Activated CD4-positive, alpha-beta memory T cell treated with anti-CD3 and anti-CD28 coated beads, Interleukin-2, amount 10 ng/mL, durations not matched to agents 7 days and 5 days (primary cell): Measurements from ENCODE around the gene CRIP2. TPM values are rescaled to one million over a fixed set of nuclear protein-coding genes. Genes with fewer than 3 reads are reported as not detected.
A peak's percentile ranks its signal among the peaks of the same experiment; 100 is the strongest.

Source experiments
- CTCF ChIA-PET: fragments of 350-600 bp; sonication (Branson Sonifier 250); formaldehyde crosslinking; loops from one replicate; lab custom pipeline; 2021; ENCODE audit warnings: antibody characterized with exemption, inconsistent platforms; lab: Charles Lee
- POLR2A ChIA-PET: fragments of 350-600 bp; sonication (Branson Sonifier 250); formaldehyde crosslinking; loops from one replicate; lab custom pipeline; 2021; ENCODE audit warnings: antibody characterized with exemption; lab: Charles Lee
- DNase-seq: peaks from one replicate; pipeline ENCODE4 v3.0.0-alpha.2; 2020
- H3K27ac Mint-ChIP-seq: one replicate; pipeline ENCODE4 v1.8.0; 2021; ENCODE audit warnings: mild to moderate bottlenecking, mixed read lengths
- H3K27me3 Mint-ChIP-seq: one replicate; pipeline ENCODE4 v1.8.0; 2021; ENCODE audit warnings: mixed read lengths
- H3K36me3 Mint-ChIP-seq: one replicate; pipeline ENCODE4 v1.8.0; 2021; ENCODE audit warnings: low read depth, mixed read lengths
- H3K4me1 Mint-ChIP-seq: one replicate; pipeline ENCODE4 v1.8.0; 2021; ENCODE audit warnings: mixed read lengths
- H3K4me3 Mint-ChIP-seq: one replicate; pipeline ENCODE4 v1.8.0; 2021; ENCODE audit warnings: mild to moderate bottlenecking, mixed read lengths
- H3K9me3 Mint-ChIP-seq: one replicate; pipeline ENCODE4 v1.8.0; 2021; ENCODE audit warnings: mixed read lengths
- total RNA-seq, 2 experiments: library from RNA; stranded (reverse); gene quantifications; one replicate each; pipeline ENCODE4 v1.2.3, GENCODE V29; 2021

CRIP2 gene
- total RNA-seq, 2 experiments from 2014 or later: 1.8 to 1.9 TPM

DNA sequence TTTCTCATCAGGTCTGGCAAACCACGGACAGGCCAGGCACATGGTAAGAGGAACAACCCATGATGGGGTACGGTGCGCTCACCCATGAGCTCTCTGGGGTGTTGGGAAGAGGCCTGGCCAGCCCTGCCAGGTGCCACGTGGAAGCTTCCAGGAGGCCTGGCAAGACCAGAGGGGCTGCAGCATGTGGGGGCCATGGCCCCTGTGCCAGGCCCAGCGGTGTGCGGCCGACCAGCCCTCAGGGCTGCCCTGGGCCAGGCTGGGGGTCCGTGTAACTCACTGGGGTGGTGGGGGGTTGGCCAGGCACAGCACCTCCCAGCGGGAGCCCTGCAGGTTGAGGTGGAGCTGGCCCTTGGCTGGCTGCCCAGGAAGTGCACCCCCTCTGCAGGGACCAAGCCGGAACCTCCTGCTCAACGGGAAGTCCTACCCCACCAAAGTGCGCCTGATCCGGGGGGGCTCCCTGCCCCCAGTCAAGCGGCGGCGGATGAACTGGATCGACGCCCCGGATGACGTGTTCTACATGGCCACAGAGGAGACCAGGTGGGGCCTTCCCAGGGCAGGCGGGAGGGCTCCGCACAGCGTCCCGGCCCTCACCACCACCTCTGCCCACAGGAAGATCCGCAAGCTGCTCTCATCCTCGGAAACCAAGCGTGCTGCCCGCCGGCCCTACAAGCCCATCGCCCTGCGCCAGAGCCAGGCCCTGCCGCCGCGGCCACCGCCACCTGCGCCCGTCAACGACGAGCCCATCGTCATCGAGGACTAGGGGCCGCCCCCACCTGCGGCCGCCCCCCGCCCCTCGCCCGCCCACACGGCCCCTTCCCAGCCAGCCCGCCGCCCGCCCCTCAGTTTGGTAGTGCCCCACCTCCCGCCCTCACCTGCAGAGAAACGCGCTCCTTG lies 4.9 kb upstream of the CRIP2 start:
- CTCF ChIA-PET: interaction anchor here (2.7 kb wide), 1 partner anchor 11 kb away, joined by 12 read pairs; no protein-coding TSS in a partner anchor
- POLR2A ChIA-PET: interaction anchor here (1.6 to 4.1 kb wide), 2 partner anchors 12 to 20 kb away, joined by 6 to 15 read pairs; no protein-coding TSS in a partner anchor
- H3K4me1 Mint-ChIP-seq: peaks cover 7% of the 10 kb centered on the region
- H3K4me3 Mint-ChIP-seq: no peak overlapping the region
- H3K27me3 Mint-ChIP-seq: no peaks in the 10 kb centered on the region
- no peaks in the 10 kb centered on the region for H3K9me3 Mint-ChIP-seq
- H3K36me3 Mint-ChIP-seq: no peaks in the 10 kb centered on the region
- H3K27ac Mint-ChIP-seq: no peak overlapping the region
- no peak for DNase-seq

DNA sequence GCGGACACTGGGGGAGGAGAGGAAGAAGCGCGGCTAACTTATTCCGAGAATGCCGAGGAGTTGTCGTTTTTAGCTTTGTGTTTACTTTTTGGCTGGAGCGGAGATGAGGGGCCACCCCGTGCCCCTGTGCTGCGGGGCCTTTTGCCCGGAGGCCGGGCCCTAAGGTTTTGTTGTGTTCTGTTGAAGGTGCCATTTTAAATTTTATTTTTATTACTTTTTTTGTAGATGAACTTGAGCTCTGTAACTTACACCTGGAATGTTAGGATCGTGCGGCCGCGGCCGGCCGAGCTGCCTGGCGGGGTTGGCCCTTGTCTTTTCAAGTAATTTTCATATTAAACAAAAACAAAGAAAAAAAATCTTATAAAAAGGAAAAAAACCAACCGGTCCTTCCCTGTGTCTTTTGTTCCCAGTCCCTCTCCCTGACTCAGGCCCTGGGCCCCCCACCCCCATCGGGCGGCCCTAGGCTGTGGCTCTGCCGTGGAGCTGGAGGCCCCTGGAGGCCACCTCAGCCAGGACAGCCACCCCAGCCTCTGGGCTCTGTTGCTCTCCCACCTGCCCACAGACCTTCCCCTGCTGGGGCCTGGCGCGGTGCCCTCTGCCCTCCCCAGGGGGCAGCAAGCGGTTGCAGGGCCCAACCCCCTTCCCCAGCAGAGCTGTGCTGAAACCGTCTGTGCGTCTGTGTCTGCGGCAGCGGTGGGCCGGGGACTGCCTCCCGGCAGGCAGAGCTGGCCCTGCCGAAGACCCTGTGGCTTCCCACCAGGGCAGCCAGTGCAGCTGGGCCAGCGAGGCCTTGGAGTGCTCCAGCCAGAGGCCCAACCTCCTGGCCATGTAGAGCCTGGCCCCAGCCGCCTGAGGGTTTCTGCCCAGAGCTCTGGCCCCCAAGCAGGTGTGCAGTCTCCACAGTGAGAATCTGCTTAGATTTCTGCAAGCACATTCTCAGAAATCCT lies 4.0 kb upstream of the CRIP2 start:
- ChIA-PET POLR2A (interaction anchor here (0.7 to 4.1 kb wide), 2 partner anchors 11 to 21 kb away, joined by 3 to 15 read pairs; no protein-coding TSS in a partner anchor), CTCF (interaction anchor here (2.0 to 2.7 kb wide), 2 partner anchors 10 to 19 kb away, joined by 7 to 12 read pairs; no protein-coding TSS in a partner anchor)
- H3K27ac Mint-ChIP-seq: no peak overlapping the region
- peaks cover 7% of the 10 kb centered on the region for H3K4me1 Mint-ChIP-seq
- H3K27me3 Mint-ChIP-seq: peaks cover 4% of the 10 kb centered on the region
- no peak for DNase-seq
- H3K36me3 Mint-ChIP-seq: no peaks in the 10 kb centered on the region
- no peaks in the 10 kb centered on the region for H3K9me3 Mint-ChIP-seq
- no peak overlapping the region for H3K4me3 Mint-ChIP-seq

DNA sequence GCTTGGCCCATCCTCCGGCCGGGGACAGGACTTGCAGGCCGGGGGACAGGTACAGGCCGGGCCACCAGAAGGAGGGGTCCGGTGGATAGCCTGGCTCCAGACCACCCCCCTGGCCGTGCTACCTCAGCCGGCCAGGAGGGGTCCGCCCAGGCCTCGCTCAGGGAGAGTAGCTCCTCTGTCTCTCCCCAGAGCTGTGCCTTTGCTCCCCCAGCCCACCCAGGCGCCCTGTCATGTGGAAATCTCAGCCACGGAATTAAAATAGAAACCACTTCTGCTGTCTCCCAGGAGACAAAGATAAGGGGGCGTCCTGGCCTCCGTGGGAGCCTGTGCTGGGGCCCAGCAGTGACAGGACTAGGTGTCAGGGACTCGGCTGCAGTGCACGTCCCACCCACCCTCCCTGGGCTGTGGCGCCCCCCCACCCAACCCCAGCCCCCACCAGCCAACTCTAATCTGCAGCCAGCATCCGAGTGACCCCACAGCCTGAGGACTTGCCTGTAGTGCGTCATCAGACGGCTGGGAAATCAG lies 3.3 kb upstream of the CRIP2 start:
- peaks cover 7% of the 10 kb centered on the region for H3K4me1 Mint-ChIP-seq
- no peak for DNase-seq
- no peak overlapping the region for H3K27ac Mint-ChIP-seq
- ChIA-PET CTCF (interaction anchor here (1.2 to 2.7 kb wide), 3 partner anchors 9 to 18 kb away, joined by 4 to 12 read pairs (median 7); no protein-coding TSS in a partner anchor), POLR2A (interaction anchor here (0.7 to 4.1 kb wide), 3 partner anchors 10 to 20 kb away, joined by 3 to 15 read pairs (median 7); no protein-coding TSS in a partner anchor)
- peaks cover 12% of the 10 kb centered on the region for H3K27me3 Mint-ChIP-seq
- no peaks in the 10 kb centered on the region for H3K36me3 Mint-ChIP-seq
- no peak overlapping the region for H3K4me3 Mint-ChIP-seq
- no peaks in the 10 kb centered on the region for H3K9me3 Mint-ChIP-seq

DNA sequence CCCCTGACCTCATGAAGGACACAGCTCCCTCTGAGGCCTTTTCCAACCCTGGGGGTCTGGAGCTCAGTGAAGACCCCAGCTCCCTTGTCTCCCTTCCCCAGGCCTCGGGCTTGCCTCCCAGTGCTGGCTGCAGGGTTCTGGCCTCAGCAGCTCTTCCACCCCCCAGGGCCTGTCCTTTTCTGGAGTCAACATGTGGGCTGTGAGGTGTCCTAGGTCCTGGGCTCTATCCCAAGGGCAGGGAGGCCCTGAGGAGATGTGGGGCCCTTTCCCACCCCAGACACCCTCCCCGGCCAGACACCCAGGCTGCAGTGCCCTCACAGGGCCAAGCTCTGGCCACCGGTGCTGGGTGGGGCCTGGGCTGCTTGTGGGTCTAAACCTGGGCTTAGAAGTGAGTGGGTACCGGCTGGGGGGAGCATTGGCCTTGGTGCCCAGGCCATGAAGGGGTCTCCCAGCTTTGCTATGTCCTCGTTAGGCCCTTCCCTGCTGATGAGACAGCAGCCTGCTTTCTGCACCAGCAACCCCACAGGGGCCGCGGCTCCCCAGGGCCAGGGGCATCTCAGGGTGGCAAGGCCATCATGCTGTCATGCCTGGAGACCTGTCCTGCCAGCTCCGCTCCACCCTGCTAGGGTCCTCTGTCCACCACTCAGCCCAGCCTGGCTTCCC lies 2.7 kb upstream of the CRIP2 start:
- no peak overlapping the region for H3K27ac Mint-ChIP-seq
- peaks cover 16% of the 10 kb centered on the region for H3K27me3 Mint-ChIP-seq
- no peaks in the 10 kb centered on the region for H3K36me3 Mint-ChIP-seq
- H3K4me1 Mint-ChIP-seq: peaks cover 7% of the 10 kb centered on the region
- no peak overlapping the region for H3K4me3 Mint-ChIP-seq
- CTCF ChIA-PET: interaction anchor here (1.2 to 2.7 kb wide), 3 partner anchors 9 to 18 kb away, joined by 4 to 12 read pairs (median 7); no protein-coding TSS in a partner anchor
- no peaks in the 10 kb centered on the region for H3K9me3 Mint-ChIP-seq
- no peak for DNase-seq
- POLR2A ChIA-PET: interaction anchor here (1.6 to 4.1 kb wide), 2 partner anchors 10 to 20 kb away, joined by 7 to 15 read pairs; no protein-coding TSS in a partner anchor

DNA sequence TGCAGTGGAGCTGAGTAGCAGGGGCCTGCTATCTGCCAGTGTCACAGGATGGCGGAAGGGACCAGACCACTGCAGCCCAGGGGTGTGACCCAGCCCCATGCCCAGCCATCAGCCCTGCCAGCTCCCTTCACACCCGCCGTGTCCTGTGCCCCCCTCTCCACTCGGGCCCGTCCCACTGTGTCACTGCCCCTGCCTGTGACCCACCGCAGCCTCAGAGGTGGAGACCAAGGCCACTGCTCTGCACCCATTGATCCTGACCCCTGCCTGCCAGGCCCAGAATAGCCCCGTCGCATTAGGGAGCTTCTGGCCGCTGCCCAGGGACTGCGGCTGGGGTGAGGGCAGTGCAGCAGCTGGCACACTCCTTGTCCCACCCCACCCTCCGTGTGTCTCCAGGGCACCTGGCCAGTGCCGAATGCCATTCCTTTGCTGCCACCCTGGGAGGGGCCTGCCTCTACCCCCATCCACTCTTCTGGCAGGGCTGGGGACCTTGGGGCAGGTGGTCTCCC lies 2.1 kb upstream of the CRIP2 start:
- ChIA-PET POLR2A (interaction anchor here (1.6 to 4.1 kb wide), 2 partner anchors 9 to 19 kb away, joined by 7 to 15 read pairs; no protein-coding TSS in a partner anchor), CTCF (interaction anchor here (1.2 to 2.7 kb wide), 3 partner anchors 8 to 17 kb away, joined by 4 to 12 read pairs (median 7); no protein-coding TSS in a partner anchor)

DNA sequence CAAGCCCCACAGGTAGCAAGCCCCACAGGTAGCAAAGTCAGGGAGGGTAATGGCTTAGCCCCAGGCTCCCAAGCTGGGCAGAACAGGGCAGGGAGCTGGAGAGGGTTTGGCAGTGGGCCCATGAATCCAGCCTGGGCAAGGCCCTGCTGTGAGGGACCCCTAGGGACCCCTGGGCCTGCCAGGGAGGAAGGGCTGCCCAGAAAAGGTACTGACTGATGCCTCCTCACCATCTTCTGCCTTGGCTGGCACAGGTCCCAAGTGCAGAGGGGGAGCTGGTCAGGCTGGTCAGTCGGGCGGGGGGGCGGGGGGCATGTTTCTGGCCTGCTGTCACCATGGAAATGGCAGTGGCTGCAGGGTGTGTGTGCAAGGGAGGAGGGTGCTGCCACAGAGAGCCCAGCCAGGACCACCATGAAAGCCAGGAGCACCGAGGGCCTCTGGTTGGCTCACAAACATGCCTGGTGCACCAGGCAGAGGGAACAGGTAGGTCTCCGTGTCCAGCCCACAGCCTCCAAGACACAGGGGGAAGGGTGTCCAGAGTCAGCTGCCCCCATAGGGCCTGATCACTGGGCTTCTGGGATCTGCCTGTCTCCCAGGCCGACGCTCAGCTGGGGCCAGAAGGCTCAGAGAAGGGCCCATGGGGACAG lies 1.5 kb upstream of the CRIP2 start:
- H3K27ac Mint-ChIP-seq: no peak overlapping the region
- no peak for DNase-seq
- CTCF ChIA-PET: interaction anchor here (1.6 kb wide), 1 partner anchor 17 kb away, joined by 5 read pairs; no protein-coding TSS in a partner anchor
- no peaks in the 10 kb centered on the region for H3K9me3 Mint-ChIP-seq
- peak overlapping the region; percentile 27 for H3K4me3 Mint-ChIP-seq
- peaks cover 5% of the 10 kb centered on the region for H3K36me3 Mint-ChIP-seq
- POLR2A ChIA-PET: interaction anchor here (1.5 to 4.1 kb wide), 3 partner anchors 9 to 19 kb away, joined by 7 to 15 read pairs (median 7); no protein-coding TSS in a partner anchor
- peaks cover 11% of the 10 kb centered on the region for H3K4me1 Mint-ChIP-seq
- H3K27me3 Mint-ChIP-seq: peaks cover 22% of the 10 kb centered on the region

More for the DNA sequence above, 2.1 kb upstream of the CRIP2 start:
- no peak for DNase-seq
- Mint-ChIP-seq H3K4me3 (no peak overlapping the region), H3K27me3 (peaks cover 22% of the 10 kb centered on the region), H3K27ac (no peak overlapping the region), H3K4me1 (peaks cover 11% of the 10 kb centered on the region), H3K9me3 (no peaks in the 10 kb centered on the region), H3K36me3 (peaks cover 5% of the 10 kb centered on the region)

DNA sequence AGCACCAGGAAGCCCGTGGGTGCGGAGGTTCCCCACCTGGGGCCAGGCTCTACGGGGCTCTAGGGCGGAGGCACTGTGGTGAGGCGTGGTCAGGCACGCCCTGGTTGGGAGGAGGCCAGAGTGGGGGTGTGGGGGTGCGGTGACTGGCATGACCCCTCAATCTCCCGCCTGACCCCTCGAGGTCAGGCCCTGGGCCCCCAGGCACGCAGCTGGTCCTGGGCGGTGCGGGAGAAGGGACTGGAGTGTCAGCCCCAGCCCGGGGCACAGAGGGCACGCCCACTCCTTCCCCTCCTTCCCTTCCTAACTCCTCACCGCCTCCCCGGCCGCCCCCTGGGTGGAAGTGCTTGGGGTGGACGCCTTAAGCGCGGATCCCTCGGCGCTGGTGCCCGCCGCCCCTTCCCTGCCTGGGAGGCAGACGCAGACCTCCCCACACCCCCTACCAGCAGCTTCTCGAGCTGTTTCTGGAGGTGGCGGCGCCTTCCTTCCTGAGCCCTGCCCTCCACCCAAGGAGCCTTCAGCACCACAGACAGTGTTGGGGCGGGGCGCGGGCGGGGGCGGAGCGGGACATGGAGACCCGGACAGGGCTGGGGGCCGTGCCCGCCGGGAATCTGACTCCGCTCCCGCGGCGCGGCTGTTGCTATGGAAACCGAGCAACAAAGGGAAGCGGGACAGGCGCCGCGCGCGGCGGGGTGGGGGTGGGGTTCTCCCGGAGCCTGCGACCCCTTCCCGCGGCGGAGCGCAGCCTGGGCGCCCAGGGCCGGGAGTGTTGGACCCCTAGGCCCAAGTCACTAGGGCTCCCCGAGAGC lies 741 bp upstream of the CRIP2 start:
- peaks cover 22% of the 10 kb centered on the region for H3K27me3 Mint-ChIP-seq
- ChIA-PET CTCF (interaction anchor here (1.6 kb wide), 1 partner anchor 16 kb away, joined by 5 read pairs; no protein-coding TSS in a partner anchor), POLR2A (interaction anchor here (1.5 to 4.1 kb wide), 2 partner anchors 8 to 16 kb away, joined by 7 to 15 read pairs; no protein-coding TSS in a partner anchor)
- no peak overlapping the region for H3K27ac Mint-ChIP-seq
- H3K4me3 Mint-ChIP-seq: peak overlapping the region; percentile 71
- peaks cover 11% of the 10 kb centered on the region for H3K4me1 Mint-ChIP-seq
- H3K36me3 Mint-ChIP-seq: peaks cover 5% of the 10 kb centered on the region
- DNase-seq: peak; percentile 84
- H3K9me3 Mint-ChIP-seq: no peaks in the 10 kb centered on the region

DNA sequence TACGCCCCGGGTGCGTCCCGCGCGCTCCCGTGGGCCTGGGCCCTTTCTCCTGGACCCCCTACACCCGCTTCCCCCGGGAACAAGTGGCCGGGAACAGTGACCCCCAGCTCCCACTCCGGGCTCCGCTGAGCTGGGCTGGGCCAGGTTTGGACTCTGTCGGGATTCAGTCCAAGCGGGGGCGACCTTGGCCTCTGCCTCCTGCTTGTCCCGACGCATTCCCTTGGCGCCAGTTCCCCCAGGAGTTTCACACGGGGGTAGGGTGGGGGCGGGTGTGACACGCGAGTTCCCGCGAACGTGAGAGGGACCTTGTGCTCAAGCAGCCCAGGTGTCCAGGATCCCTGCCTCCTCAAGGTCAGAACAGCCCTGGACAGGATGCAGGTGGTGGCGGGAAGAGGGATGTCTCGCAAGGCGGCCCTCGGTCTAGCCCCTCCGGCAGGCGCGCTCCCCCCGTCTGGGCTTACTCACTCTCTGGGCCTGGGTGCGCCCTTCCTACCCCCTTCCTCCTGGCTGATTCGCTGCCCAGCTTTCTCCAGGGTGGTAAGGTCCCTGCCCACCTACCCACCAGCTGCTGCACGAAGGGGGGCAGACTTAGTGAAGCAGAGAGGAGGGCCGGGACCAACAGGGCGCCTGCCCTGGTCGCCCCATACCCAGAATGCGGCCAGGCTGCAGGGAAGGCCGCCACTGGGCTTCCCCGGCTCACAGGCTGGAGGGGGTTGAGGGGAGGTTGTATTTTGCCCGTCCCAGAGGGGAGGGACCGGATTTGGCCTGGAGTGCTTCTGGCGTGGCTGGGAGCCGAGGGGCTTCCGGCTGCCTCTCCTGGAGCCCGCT lies 862 bp downstream of the CRIP2 start:
- H3K27ac Mint-ChIP-seq: no peak overlapping the region
- no peaks in the 10 kb centered on the region for H3K9me3 Mint-ChIP-seq
- peaks cover 16% of the 10 kb centered on the region for H3K4me1 Mint-ChIP-seq
- CTCF ChIA-PET: no interaction called here
- peak overlapping the region; percentile 27 for H3K4me3 Mint-ChIP-seq
- POLR2A ChIA-PET: interaction anchor here (3.8 kb wide), 1 partner anchor 15 kb away, joined by 19 read pairs; the partner anchor contains the start of gene TEDC1
- no peak for DNase-seq
- peaks cover 5% of the 10 kb centered on the region for H3K36me3 Mint-ChIP-seq
- H3K27me3 Mint-ChIP-seq: peaks cover 32% of the 10 kb centered on the region

DNA sequence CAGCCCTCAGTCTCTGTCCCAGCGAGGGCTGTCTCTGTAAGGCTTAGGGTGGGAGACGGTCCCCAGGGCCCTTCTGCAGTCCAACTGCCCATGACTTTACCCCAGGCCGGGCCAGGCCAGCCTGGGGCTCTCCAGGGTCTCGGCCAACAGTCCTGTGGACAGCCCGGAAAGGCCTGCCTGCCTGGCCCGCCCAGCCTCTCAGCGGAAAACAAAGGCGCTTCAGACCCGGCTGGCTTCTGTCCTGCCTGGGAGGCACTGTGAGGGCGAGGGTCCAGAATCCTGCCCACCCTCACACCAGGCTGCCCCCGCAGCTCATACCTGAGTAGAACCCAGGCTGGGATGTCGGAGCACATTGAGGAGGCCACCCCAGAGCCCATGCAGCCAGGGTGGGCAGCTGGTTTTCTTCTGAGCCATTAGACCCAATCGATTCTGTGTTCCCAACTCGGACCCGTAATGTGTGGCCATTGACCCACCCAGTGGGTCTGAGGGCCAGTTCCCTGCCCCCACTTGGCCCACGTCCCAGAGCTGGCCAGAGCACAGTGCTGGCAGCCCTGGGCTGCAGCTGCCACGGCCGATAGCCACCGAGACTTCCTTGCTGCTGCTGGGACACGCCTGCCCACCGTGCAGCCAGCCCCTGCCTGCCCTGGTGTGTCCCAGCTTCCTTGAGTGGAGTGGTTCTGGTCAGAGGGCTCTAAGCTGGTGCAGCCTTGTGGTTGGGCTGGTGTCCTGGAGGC lies 1.6 kb downstream of the CRIP2 start:
- ChIA-PET POLR2A (interaction anchor here (1.3 to 3.8 kb wide), 2 partner anchors 14 to 77 kb away, joined by 4 to 19 read pairs; partner anchors contain the start of gene TEDC1), CTCF (interaction anchor here (1.1 kb wide), 1 partner anchor 52 kb away, joined by 3 read pairs; no protein-coding TSS in a partner anchor)
- H3K36me3 Mint-ChIP-seq: peaks cover 5% of the 10 kb centered on the region
- no peak for DNase-seq
- H3K4me1 Mint-ChIP-seq: peaks cover 24% of the 10 kb centered on the region
- H3K27ac Mint-ChIP-seq: no peak overlapping the region
- H3K27me3 Mint-ChIP-seq: peaks cover 34% of the 10 kb centered on the region
- peak overlapping the region; percentile 27 for H3K4me3 Mint-ChIP-seq
- no peaks in the 10 kb centered on the region for H3K9me3 Mint-ChIP-seq
